Endothelial cell of umbilical vein (primary cell): ENCODE results near the gene CHML. TPM values are rescaled to one million over a fixed set of nuclear protein-coding genes. Genes with fewer than 3 reads are reported as not detected.

Experiments used
- BruUV-seq: library from RNA; stranded (reverse); fragments of 400-500 nt; replicated peaks from 2 replicates; lab custom pipeline; 2021; lab: Mats Ljungman, UMichigan
- CTCF ChIA-PET: fragments of 300-600, 350-600 bp; sonication (Branson Sonifier 250); formaldehyde crosslinking; loops from one replicate; lab custom pipeline; 2021; ENCODE audit warnings: antibody characterized with exemption, inconsistent platforms; lab: Charles Lee
- POLR2A ChIA-PET: fragments of 300-600, 350-600 bp; sonication (Branson Sonifier 250); formaldehyde crosslinking; loops from one replicate; lab custom pipeline; 2021; ENCODE audit warnings: antibody characterized with exemption, inconsistent platforms; lab: Charles Lee
- DNase-seq: peaks from one replicate; pipeline ENCODE4 v3.0.0-alpha.2; 2011; ENCODE audit warnings: low read depth, low spot score
- FAIRE-seq: peaks from 2 replicates; lab custom pipeline; 2011; peaks lifted over from hg19 to GRCh38; lab: Jason Lieb, UNC
- H2AFZ ChIP-seq: 2 replicates; pipeline ENCODE4 v1.6.0; 2012; ENCODE audit warnings: low read depth, low read length, control low read depth, inconsistent platforms
- H3K27ac ChIP-seq: 2 replicates; pipeline ENCODE4 v1.5.1; 2011; ENCODE audit warnings: low read depth, mild to moderate bottlenecking, control low read depth, low read length, moderate library complexity; ENCODE audit not compliant: insufficient read depth
- H3K27me3 ChIP-seq, 2 experiments: 2 replicates each; pipeline versions ENCODE4 v1.6.0 to v1.6.1; 2011; ENCODE audit warnings: low read length in 2 of 2, mixed read lengths in 1 of 2; ENCODE audit not compliant: control insufficient read depth in 2 of 2, insufficient read depth in 2 of 2
- H3K36me3 ChIP-seq, 2 experiments: 2 replicates in 1 of 2; 3 replicates in 1 of 2; pipeline ENCODE4 v1.5.1; 2011; ENCODE audit warnings: low read length in 2 of 2, mild to moderate bottlenecking in 1 of 2, moderate library complexity in 1 of 2; ENCODE audit not compliant: control insufficient read depth in 2 of 2, insufficient read depth in 2 of 2; ENCODE audit errors: extremely low read depth in 1 of 2
- H3K4me1 ChIP-seq: 3 replicates; pipeline ENCODE4 v1.5.1; 2011; ENCODE audit warnings: mild to moderate bottlenecking, low read length; ENCODE audit not compliant: control insufficient read depth, insufficient read depth; ENCODE audit errors: extremely low read depth
- H3K4me2 ChIP-seq: 2 replicates; pipeline ENCODE4 v1.6.1; 2011; ENCODE audit warnings: low read length, control low read depth, mixed read lengths; ENCODE audit not compliant: insufficient read depth
- H3K4me3 ChIP-seq, 3 experiments: fragments of 200-600 bp in 1 of 3; sonication (generic), shearing (Covaris generic) in 1 of 3; replicated peaks in 1 of 3; 2 replicates each; pipeline ENCODE4 v1.5.1; 2011 to 2016; ENCODE audit warnings: control low read depth in 3 of 3, low read length in 3 of 3, mild to moderate bottlenecking in 2 of 3, inconsistent platforms in 1 of 3, low read depth in 1 of 3, moderate library complexity in 1 of 3; ENCODE audit not compliant: insufficient read depth in 1 of 3
- H3K79me2 ChIP-seq: 2 replicates; pipeline ENCODE4 v1.6.0; 2012; ENCODE audit warnings: low read length, inconsistent platforms; ENCODE audit not compliant: control insufficient read depth, insufficient read depth
- H3K9ac ChIP-seq: replicated peaks from 2 replicates; pipeline ENCODE3; 2011; ENCODE audit warnings: low read length, control low read depth; ENCODE audit not compliant: insufficient read depth; ENCODE audit errors: extremely low read depth
- H3K9me1 ChIP-seq: replicated peaks from 3 replicates; pipeline ENCODE4 v1.6.0; 2011; ENCODE audit warnings: mild to moderate bottlenecking, low read length; ENCODE audit not compliant: control insufficient read depth, insufficient read depth; ENCODE audit errors: extremely low read depth
- H3K9me3 ChIP-seq: replicated peaks from 2 replicates; pipeline ENCODE4 v1.5.1; 2012; ENCODE audit warnings: low read length, inconsistent platforms; ENCODE audit not compliant: control insufficient read depth, insufficient read depth
- H4K20me1 ChIP-seq: replicated peaks from 2 replicates; pipeline ENCODE3; 2011; ENCODE audit warnings: mild to moderate bottlenecking, low read length; ENCODE audit not compliant: control insufficient read depth, insufficient read depth; ENCODE audit errors: extremely low read depth
- CTCF ChIP-seq, 2 donors: IDR thresholded peaks; 1 replicate in 1 of 2; 2 replicates in 1 of 2; pipeline ENCODE4 v1.5.1; 2011; ENCODE audit warnings: low read length in 2 of 2, mild to moderate bottlenecking in 2 of 2, moderate library complexity in 2 of 2, control low read depth in 1 of 2, inconsistent platforms in 1 of 2, low read depth in 1 of 2; ENCODE audit not compliant: insufficient read depth in 1 of 2; ENCODE audit errors: extremely low read depth in 1 of 2
- EZH2 ChIP-seq: IDR thresholded peaks from 2 replicates; pipeline ENCODE4 v1.6.1; 2012; ENCODE audit warnings: borderline replicate concordance, low read depth, mild to moderate bottlenecking, moderate library complexity, low read length, inconsistent platforms; ENCODE audit not compliant: severe bottlenecking
- FOS ChIP-seq: IDR thresholded peaks from 2 replicates; pipeline ENCODE4 v1.6.1; 2011; ENCODE audit warnings: mild to moderate bottlenecking, low read length, moderate library complexity, borderline replicate concordance; ENCODE audit not compliant: insufficient read depth
- GATA2 ChIP-seq: IDR thresholded peaks from 2 replicates; pipeline ENCODE4 v1.7.0; 2011; ENCODE audit warnings: low read depth, mild to moderate bottlenecking, moderate library complexity, mixed read lengths, low read length; ENCODE audit not compliant: insufficient read length, insufficient read depth
- MYC ChIP-seq: IDR thresholded peaks from one replicate; pipeline ENCODE4 v1.6.1; 2011; ENCODE audit warnings: mild to moderate bottlenecking, low read depth, low read length
- POLR2A ChIP-seq: IDR thresholded peaks from 2 replicates; pipeline ENCODE4 v1.6.1; 2012; ENCODE audit warnings: low read depth, mild to moderate bottlenecking, control low read depth, low read length
- POLR2AphosphoS5 ChIP-seq: IDR thresholded peaks from 2 replicates; pipeline ENCODE4 v1.6.1; 2012; ENCODE audit warnings: low read depth, mild to moderate bottlenecking, control low read depth, low read length, moderate library complexity; ENCODE audit not compliant: insufficient read depth
- dilution Hi-C: fragments of 300-500 bp; cut with MboI; formaldehyde crosslinking; loops from one replicate; pipeline ENCODE4 v1.15.0; 2019; ENCODE audit warnings: low sequenced_read_pairs; ENCODE audit not compliant: extremely low pct_ligation_motif_present
- intact Hi-C: fragments of 100-400 bp; cut with micrococcal nuclease; formaldehyde crosslinking; loops from one replicate; pipeline ENCODE4 v1.10.0; 2022
- polyA plus RNA-seq, 4 experiments: library from polyadenylated mRNA; depleted of rRNA in 3 of 4; stranded (reverse) in 3 of 4; unstranded in 1 of 4; fragments of >200 nt; gene quantifications; 2 replicates each; pipeline versions ENCODE4 v1.2.1 to v1.2.3, GENCODE V29; 2011 to 2012; ENCODE audit warnings: missing spikeins in 1 of 4
- total RNA-seq: library from RNA; stranded (reverse); gene quantifications from 2 replicates; pipeline ENCODE4 v1.2.3, GENCODE V29; 2021

The CHML gene
- total and polyA plus RNA-seq, 2 donors (not counting 3 experiments of a cell fraction or from before 2014, with no cell fraction given): 3.3 to 22.3 TPM

GRCh38 chr1:241614572-241614971 is 25.6 kb downstream of the CHML start:
- BruUV-seq: no TSS peak
- H3K9ac ChIP-seq: no peak overlapping the region
- no peaks in the 10 kb centered on the region for H3K36me3 ChIP-seq

More at GRCh38 chr1:241614572-241614971, 25.6 kb downstream of the CHML start:
- ChIA-PET CTCF (interaction anchor here (5.8 kb wide), 1 partner anchor 12 kb away, joined by 106 read pairs; no protein-coding TSS in a partner anchor), POLR2A (no interaction called here)
- Histone ChIP-seq H3K4me1 (peaks cover 32% of the 10 kb centered on the region), H3K27me3 (no peaks in the 10 kb centered on the region), H3K4me2 (no peak overlapping the region), H3K9me1 (no peaks in the 10 kb centered on the region), H3K79me2 (no peaks in the 10 kb centered on the region), H3K9me3 (no peaks in the 10 kb centered on the region), H2AFZ (no peak overlapping the region), H3K27ac (no peak overlapping the region), H3K4me3 (no peak overlapping the region), H4K20me1 (no peaks in the 10 kb centered on the region)
- DNase-seq: no peak
- FAIRE-seq: no peak
- intact Hi-C loops: no loop called here
- dilution Hi-C loops: no loop called here
- no peak for TF ChIP-seq POLR2A
- TF ChIP-seq GATA2: no peak
- TF ChIP-seq FOS: no peak
- no peak for TF ChIP-seq CTCF (IDR thresholded peaks at IDR 0.05; ENCODE audit: extremely low read depth in 1 of 2, insufficient read depth in 1 of 2, low read depth in 1 of 2, low read length in 2 of 2)
- no peak for TF ChIP-seq POLR2AphosphoS5
- no peak for TF ChIP-seq EZH2
- TF ChIP-seq MYC: no peak
